HepG2 (cell line): ENCODE measurements around the gene GLUD1. TPM values are rescaled to one million over a fixed set of nuclear protein-coding genes. Genes with fewer than 3 reads are reported as not detected.

ENCODE experiments used
- ASH2L ChIP-seq: fragments of 300-600, 200-600 bp; sonication (generic); IDR thresholded peaks from 2 replicates; pipeline ENCODE4 v1.7.0; 2017; ENCODE audit warnings: low read depth, mild to moderate bottlenecking, moderate library complexity, mixed read lengths, low read length; ENCODE audit not compliant: insufficient read length
- GATA4 ChIP-seq: sonication (generic); IDR thresholded peaks from 2 replicates; pipeline ENCODE4 v1.6.1; 2016; ENCODE audit warnings: antibody characterized with exemption, low read depth, borderline replicate concordance
- HES4 ChIP-seq: sonication (generic); formaldehyde crosslinking; IDR thresholded peaks from 2 replicates; pipeline ENCODE4 v1.9.0; 2021; ENCODE audit warnings: mild to moderate bottlenecking, missing genetic modification reagents, borderline replicate concordance
- KAT2B ChIP-seq: fragments of 150-350 bp; IDR thresholded peaks from 2 replicates; pipeline ENCODE4 v1.6.1; 2014; ENCODE audit warnings: low read depth, low read length, borderline replicate concordance
- NONO ChIP-seq, 2 experiments: fragments of 450-650 bp in 1 of 2; sonication (generic) in 1 of 2; formaldehyde crosslinking in 1 of 2; IDR thresholded peaks in 1 of 2; conservative IDR thresholded peaks in 1 of 2; 2 replicates each; pipeline versions ENCODE4 v1.6.1 to v1.8.0; 2017 to 2022; ENCODE audit warnings: mild to moderate bottlenecking in 1 of 2, missing genetic modification reagents in 1 of 2, moderate library complexity in 1 of 2
- NR3C1 ChIP-seq: sonication (generic); formaldehyde crosslinking; IDR thresholded peaks from 2 replicates; pipeline ENCODE4 v1.4.0; 2020; ENCODE audit warnings: missing genetic modification reagents
- ZNF138 ChIP-seq: sonication (generic); formaldehyde crosslinking; IDR thresholded peaks from 2 replicates; pipeline ENCODE4 v1.5.0; 2020; ENCODE audit warnings: mild to moderate bottlenecking, low read depth, missing genetic modification reagents
- ZNF264 ChIP-seq: sonication (generic); formaldehyde crosslinking; IDR thresholded peaks from 2 replicates; pipeline ENCODE4 v1.4.0; 2020; ENCODE audit warnings: missing genetic modification reagents
- ZNF383 ChIP-seq: sonication (generic); formaldehyde crosslinking; IDR thresholded peaks from 2 replicates; pipeline ENCODE4 v1.4.0; 2020; ENCODE audit warnings: missing genetic modification reagents, mild to moderate bottlenecking, borderline replicate concordance
- ZNF543 ChIP-seq: sonication (generic); formaldehyde crosslinking; IDR thresholded peaks from 2 replicates; pipeline ENCODE4 v1.4.0; 2020; ENCODE audit warnings: mild to moderate bottlenecking, missing genetic modification reagents
- ZNF547 ChIP-seq: sonication (generic); formaldehyde crosslinking; IDR thresholded peaks from 2 replicates; pipeline ENCODE4 v1.5.1; 2020; ENCODE audit warnings: mild to moderate bottlenecking, missing genetic modification reagents
- ZNF83 ChIP-seq: sonication (generic); formaldehyde crosslinking; IDR thresholded peaks from 2 replicates; pipeline ENCODE4 v1.4.0; 2020; ENCODE audit warnings: missing genetic modification reagents, mild to moderate bottlenecking, borderline replicate concordance
- polyA plus RNA-seq, 8 experiments: library from polyadenylated mRNA; depleted of rRNA in 3 of 8; stranded (reverse) in 7 of 8; unstranded in 1 of 8; fragments of >200 nt; fragmentation: Illumina TruSeq in 4 of 8; extraction: Trizol in 4 of 8; gene quantifications; 2 replicates each; pipeline versions ENCODE4 v1.2.1 to v1.2.3, GENCODE V29; 2011 to 2016; ENCODE audit warnings: low read depth in 4 of 8, missing spikeins in 1 of 8, mixed read lengths in 1 of 8; ENCODE audit not compliant: insufficient read depth in 1 of 8
- total RNA-seq, 5 experiments: library from RNA; depleted of rRNA; stranded (reverse); fragments of >200 nt; fragmentation: Illumina TruSeq; extraction: Trizol; gene quantifications; 2 replicates each; pipeline ENCODE4 v1.2.3, GENCODE V29; 2016; ENCODE audit warnings: low read depth in 1 of 5
- TF ChIP-seq, protein P1 (sequence below): sonication (generic); formaldehyde crosslinking; IDR thresholded peaks from 2 replicates; pipeline ENCODE4 v1.5.0; 2020; ENCODE audit warnings: mild to moderate bottlenecking, missing genetic modification reagents
- TF ChIP-seq, protein P2 (sequence below), 2 experiments: sonication (generic) in 1 of 2; formaldehyde crosslinking in 1 of 2; IDR thresholded peaks; 2 replicates each; pipeline versions ENCODE4 v1.4.0 to v1.6.1; 2016 to 2020; ENCODE audit warnings: borderline replicate concordance in 1 of 2, low read depth in 1 of 2, mild to moderate bottlenecking in 1 of 2, missing genetic modification reagents in 1 of 2
- TF ChIP-seq, protein P3 (sequence below): sonication (generic); formaldehyde crosslinking; IDR thresholded peaks from 2 replicates; pipeline ENCODE4 v1.5.0; 2020; ENCODE audit warnings: missing genetic modification reagents
- TF ChIP-seq, protein P4 (sequence below): fragments of 450-650 bp; IDR thresholded peaks from 2 replicates; pipeline ENCODE4 v1.6.1; 2017; ENCODE audit warnings: mild to moderate bottlenecking

GLUD1 gene
- total and polyA plus RNA-seq, 2 of the 13 experiments (the other 11 are each of a cell fraction or from before 2014, with no cell fraction given): 301 to 798 TPM

DNA sequence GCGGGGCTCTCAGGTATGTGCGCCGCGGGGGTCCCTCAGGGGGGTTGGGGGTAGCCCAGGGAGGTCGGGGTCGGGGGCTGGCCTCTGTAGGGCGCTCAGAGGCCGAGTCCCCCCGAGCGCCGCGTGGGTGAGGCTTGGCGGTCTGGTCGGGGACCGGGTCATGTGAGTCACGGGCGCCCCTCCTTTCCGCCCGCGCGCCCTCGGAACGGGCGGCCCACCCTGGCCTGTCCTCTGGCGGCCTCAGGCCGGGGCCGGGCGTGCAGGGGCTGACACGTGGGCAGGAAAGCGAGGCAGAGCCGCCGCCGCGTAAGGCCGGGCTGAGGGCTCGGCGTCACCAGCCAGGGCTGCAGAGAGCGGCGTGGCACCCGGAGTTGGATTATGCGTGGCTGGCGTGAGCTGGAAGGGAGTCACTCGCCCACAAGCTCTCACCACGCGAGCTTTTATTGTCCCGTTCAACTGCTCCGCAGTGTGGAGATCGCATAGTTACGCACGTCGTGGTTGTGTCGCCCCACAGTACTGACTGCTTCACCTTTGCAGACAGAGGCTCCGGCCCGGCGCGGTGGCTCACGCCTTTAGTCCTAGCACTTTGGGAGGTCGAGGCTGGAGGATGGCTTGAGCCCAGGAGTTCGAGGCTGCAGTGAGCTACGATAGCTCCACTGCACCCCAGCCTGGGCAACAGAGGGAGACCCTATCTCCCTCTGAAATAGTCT, 748 bp upstream of the GLUD1 start (continued):
- TF ChIP-seq, protein P1, sequence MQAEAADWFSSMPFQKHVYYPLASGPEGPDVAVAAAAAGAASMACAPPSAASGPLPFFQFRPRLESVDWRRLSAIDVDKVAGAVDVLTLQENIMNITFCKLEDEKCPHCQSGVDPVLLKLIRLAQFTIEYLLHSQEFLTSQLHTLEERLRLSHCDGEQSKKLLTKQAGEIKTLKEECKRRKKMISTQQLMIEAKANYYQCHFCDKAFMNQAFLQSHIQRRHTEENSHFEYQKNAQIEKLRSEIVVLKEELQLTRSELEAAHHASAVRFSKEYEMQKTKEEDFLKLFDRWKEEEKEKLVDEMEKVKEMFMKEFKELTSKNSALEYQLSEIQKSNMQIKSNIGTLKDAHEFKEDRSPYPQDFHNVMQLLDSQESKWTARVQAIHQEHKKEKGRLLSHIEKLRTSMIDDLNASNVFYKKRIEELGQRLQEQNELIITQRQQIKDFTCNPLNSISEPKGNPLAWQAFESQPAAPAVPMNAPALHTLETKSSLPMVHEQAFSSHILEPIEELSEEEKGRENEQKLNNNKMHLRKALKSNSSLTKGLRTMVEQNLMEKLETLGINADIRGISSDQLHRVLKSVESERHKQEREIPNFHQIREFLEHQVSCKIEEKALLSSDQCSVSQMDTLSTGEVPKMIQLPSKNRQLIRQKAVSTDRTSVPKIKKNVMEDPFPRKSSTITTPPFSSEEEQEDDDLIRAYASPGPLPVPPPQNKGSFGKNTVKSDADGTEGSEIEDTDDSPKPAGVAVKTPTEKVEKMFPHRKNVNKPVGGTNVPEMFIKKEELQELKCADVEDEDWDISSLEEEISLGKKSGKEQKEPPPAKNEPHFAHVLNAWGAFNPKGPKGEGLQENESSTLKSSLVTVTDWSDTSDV: peak; percentile 35; the same call in 1 of the 2 replicates
- TF ChIP-seq GATA4: no peak
- TF ChIP-seq, protein P2, sequence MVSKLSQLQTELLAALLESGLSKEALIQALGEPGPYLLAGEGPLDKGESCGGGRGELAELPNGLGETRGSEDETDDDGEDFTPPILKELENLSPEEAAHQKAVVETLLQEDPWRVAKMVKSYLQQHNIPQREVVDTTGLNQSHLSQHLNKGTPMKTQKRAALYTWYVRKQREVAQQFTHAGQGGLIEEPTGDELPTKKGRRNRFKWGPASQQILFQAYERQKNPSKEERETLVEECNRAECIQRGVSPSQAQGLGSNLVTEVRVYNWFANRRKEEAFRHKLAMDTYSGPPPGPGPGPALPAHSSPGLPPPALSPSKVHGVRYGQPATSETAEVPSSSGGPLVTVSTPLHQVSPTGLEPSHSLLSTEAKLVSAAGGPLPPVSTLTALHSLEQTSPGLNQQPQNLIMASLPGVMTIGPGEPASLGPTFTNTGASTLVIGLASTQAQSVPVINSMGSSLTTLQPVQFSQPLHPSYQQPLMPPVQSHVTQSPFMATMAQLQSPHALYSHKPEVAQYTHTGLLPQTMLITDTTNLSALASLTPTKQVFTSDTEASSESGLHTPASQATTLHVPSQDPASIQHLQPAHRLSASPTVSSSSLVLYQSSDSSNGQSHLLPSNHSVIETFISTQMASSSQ (IDR thresholded peaks at IDR 0.05; ENCODE audit: low read depth): no peak
- TF ChIP-seq, protein P2 (CRISPR knock-in tag; IDR thresholded peaks at IDR 0.05; ENCODE audit: borderline replicate concordance): peak; percentile 70; the same call in 1 of the 2 replicates
- 0 out of 2 replicates have a peak, but pooled peaks have one; percentile 43 for TF ChIP-seq ZNF264 (CRISPR knock-in tag)
- no peak for TF ChIP-seq ZNF383 (CRISPR knock-in tag)
- TF ChIP-seq ZNF547 (CRISPR knock-in tag): peak; percentile 78
- TF ChIP-seq, protein P3, sequence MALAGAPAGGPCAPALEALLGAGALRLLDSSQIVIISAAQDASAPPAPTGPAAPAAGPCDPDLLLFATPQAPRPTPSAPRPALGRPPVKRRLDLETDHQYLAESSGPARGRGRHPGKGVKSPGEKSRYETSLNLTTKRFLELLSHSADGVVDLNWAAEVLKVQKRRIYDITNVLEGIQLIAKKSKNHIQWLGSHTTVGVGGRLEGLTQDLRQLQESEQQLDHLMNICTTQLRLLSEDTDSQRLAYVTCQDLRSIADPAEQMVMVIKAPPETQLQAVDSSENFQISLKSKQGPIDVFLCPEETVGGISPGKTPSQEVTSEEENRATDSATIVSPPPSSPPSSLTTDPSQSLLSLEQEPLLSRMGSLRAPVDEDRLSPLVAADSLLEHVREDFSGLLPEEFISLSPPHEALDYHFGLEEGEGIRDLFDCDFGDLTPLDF (CRISPR knock-in tag): peak; percentile 70
- TF ChIP-seq, protein P4, sequence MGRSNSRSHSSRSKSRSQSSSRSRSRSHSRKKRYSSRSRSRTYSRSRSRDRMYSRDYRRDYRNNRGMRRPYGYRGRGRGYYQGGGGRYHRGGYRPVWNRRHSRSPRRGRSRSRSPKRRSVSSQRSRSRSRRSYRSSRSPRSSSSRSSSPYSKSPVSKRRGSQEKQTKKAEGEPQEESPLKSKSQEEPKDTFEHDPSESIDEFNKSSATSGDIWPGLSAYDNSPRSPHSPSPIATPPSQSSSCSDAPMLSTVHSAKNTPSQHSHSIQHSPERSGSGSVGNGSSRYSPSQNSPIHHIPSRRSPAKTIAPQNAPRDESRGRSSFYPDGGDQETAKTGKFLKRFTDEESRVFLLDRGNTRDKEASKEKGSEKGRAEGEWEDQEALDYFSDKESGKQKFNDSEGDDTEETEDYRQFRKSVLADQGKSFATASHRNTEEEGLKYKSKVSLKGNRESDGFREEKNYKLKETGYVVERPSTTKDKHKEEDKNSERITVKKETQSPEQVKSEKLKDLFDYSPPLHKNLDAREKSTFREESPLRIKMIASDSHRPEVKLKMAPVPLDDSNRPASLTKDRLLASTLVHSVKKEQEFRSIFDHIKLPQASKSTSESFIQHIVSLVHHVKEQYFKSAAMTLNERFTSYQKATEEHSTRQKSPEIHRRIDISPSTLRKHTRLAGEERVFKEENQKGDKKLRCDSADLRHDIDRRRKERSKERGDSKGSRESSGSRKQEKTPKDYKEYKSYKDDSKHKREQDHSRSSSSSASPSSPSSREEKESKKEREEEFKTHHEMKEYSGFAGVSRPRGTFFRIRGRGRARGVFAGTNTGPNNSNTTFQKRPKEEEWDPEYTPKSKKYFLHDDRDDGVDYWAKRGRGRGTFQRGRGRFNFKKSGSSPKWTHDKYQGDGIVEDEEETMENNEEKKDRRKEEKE: no peak
- TF ChIP-seq ZNF138 (CRISPR knock-in tag): peak; percentile 88
- no peak for TF ChIP-seq NR3C1 (CRISPR knock-in tag)
- peak; percentile 94 for TF ChIP-seq HES4 (CRISPR knock-in tag)
- TF ChIP-seq NONO (IDR thresholded peaks at IDR 0.05): no peak
- TF ChIP-seq NONO (CRISPR knock-in tag; conservative IDR thresholded peaks at IDR 0.05): 0 out of 2 replicates have a peak, but pooled peaks have one; percentile 66
- no peak for TF ChIP-seq KAT2B
- TF ChIP-seq ASH2L: peak; percentile 73
- TF ChIP-seq ZNF543 (CRISPR knock-in tag): 0 out of 2 replicates have a peak, but pooled peaks have one; percentile 27
- TF ChIP-seq ZNF83 (CRISPR knock-in tag): peak; percentile 73; the same call in 1 of the 2 replicates
